HS-27A (cell line): ENCODE results near the gene C1QTNF5.
A peak's percentile ranks its signal among the peaks of the same experiment; 100 is the strongest.

Experiments
- DNase-seq: peaks from one replicate; pipeline ENCODE4 v3.0.0-alpha.2; 2012; ENCODE audit warnings: low read depth, missing footprints

Gene C1QTNF5

DNA sequence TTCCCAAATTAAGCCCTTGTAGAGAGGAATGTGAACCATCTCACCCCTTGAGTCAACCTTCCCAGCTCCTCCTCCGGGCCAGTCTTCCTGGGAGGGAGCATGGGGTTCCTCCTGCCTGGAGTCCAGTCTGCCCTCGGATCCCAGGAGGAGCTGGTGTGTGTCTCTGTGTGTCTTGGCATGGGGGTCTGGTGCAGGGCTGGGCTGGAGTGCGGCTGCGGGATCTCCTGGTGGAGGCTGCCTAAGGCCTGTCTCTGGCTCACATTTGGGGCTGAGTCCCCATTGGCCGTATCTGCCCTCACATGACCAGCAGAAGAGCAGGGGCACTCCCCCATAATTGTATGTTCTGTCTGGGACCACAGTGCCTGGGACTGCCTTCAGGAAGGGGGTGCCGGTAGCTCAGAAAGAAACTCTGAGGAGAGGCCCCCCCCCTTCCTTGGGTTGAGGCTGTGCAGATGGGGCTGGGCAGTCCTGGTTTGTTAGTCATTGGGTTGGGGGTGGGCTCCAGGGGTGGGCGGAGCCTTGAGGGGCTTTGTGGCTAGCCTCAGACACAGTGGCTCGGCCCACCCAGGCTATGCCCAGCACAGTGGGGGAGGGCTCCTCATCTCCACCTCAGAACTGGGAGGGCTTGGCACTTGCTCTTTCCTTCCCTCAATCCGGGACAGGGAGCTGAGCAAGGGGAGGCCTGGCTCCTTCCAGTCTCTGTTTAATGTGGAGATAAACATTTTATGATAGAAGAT lies 2.9 kb downstream of the C1QTNF5 start:
- no peak for DNase-seq

DNA sequence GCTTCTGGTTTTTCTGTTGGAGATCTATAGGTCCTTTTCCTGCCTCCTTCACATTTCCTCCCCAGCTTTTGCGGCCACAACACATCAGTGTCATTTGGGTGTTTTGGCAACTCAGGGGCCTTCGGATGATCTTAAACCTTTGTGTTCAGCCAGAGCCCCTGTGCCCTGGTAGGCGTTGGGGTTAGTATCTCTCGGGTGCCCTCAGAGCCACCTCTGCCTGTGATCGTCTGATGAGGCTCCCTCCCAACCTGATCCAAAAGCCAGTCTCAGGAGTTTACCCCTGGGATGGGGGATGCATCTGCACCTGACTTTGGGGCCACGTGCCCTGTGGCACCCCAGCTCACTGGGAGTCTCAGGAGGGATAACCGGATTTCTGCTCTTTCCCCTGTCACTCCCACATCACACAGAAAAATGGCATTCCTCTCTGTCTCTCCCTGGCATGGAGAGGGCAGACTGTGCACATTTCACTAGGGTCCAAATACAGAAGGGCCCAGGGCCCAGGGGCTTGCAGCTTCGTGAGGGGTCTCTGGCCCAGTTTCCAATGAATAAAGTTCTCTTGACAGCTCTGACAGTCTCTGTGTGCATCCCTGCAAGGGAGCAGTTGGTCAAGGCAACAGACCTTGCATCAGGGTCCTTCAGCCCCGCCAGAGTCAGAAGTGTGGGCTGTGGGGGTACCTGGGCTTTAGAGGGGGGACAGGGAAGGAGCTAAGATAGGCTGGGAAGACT lies 3.8 kb downstream of the C1QTNF5 start:
- DNase-seq: no peak

- DNase-seq: no peak
Observed at GRCh38 chr11:119335655-119336543, 4.8 kb downstream of the C1QTNF5 start.

- no peak for DNase-seq
Observed at GRCh38 chr11:119335091-119335654, 5.5 kb downstream of the C1QTNF5 start.

- DNase-seq: peak; percentile 88
Observed at GRCh38 chr11:119334174-119334930, 6.3 kb downstream of the C1QTNF5 start, which contains the start of gene RNF26. Gene RNF26, plus strand, starts transcription at chr11:119334527. Its CDS starts 596 bp downstream, at chr11:119335123.

DNA sequence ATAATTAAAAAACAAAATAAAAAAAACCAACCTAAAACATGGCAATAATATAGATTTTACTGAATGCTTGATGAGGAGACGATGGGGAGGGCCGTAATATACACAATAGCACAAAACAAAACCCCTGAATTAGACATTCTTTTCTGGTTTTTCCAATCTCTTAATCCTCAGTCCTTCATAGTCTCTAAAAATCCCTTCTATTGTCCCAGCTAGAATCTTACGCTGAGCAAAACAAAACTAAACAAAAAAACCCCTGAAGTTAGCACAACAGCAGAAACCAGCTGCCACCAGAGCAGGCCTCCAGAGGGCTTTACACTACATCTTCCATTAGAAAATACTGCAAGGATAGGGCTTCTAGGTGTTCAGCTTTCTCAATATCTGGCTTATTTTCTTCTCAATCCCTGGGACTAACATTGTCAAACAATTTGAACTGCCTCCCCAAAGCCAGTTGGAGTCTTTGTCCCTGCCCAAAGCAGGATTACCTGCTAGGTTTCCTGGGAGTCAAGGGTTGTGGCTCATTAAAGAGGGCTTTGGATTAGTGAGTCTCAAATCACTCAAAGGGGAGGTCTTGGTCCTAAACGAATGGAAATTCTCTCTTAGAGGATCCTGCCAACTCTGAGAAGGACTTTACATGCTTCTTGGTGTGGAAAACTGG lies 8.4 kb downstream of the C1QTNF5 start:
- no peak for DNase-seq

GRCh38 chr11:119330237-119330636 lies 10.4 kb downstream of the C1QTNF5 start:
- DNase-seq: no peak

GRCh38 chr11:119329320-119329719 lies 11.4 kb downstream of the C1QTNF5 start:
- no peak for DNase-seq

DNA sequence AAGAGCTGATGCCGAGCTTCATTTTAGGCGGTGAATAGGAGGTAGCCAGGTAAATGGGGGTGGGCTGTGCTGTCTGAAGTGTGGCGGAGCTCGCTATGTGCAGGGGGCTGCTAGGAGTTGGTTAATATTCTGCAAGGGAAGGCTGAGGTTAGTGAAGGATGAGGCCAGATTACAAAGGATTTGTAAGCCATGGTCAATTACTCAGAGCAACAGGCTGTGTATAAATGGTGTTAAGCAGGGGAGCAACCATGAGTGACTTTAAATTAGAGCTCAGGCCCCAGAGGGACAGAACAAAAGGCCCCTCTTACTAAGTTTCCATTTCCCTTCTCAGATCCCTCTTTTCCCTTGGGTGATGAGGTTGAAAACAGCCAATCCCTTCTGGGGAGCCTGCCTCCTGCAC lies 16.5 kb downstream of the C1QTNF5 start:
- DNase-seq: no peak

DNA sequence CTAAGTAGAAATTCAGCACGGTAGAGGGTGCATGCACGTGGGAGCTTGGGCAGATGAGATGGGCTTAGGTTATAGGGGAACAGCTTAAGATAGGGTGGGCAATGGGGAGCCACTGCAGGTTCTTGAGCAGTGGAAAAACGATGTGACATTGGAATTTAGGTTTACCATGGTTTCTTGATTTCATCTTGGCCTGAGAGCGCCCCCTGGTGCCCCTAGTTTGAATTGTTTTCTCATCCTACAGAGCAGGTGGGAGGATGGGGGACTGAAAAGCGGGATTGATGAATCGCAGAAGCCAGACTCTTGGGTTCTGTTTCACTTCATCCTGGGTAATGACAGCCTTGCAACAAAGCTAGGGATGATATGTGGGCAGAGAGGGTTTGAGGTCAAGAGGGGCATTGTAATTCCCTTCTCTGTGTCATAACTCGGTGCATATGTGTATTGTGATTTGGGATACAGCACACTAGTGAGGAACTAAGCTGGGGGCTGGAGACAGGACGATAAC lies 17.1 kb downstream of the C1QTNF5 start:
- DNase-seq: no peak

DNA sequence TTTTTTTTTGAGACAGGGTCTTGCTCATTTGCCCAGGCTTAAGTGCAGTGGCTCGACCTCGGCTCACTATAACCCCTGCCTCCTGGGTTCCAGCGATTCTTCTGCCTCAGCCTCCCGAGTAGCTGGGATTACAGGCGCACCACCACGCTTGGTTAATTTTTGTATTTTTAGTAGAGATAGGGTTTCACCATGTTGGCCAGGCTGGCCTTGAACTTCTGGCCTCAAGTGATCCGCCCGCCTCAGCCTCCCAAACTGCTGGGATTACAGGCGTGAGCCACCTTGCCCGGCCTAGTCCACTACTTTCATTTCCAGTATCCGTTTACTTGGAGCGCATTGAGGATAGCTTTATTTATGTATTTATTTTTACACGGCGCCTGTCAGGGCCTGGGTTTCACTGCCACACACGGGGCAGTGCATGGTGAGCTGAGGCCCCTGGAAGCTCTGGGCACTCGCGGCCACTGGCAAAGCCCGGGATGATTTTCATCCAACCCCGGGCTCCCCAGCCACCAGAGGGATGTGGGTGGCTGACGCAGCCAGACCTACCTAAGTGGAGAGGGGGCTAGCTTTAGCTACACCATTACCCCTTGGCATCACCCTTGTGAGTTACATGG lies 17.7 kb downstream of the C1QTNF5 start:
- DNase-seq: no peak

DNA sequence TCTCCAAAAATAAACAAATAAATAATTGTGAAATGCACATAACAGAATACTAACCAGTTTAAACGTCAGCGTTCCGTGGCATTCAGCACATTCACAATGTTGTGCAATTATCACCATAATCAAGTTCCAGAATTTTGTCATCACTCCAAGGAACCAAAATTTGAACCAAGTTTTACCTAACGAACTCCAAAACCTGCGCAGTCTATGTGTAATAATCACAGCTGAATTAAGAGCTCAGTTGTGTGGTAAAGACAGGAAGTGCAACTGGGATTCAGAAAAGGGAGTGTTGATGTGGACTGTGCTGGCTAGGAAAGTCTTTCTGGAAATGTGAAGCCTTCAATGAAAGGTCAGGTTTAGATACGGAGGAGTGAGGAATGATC lies 18.3 kb downstream of the C1QTNF5 start:
- DNase-seq: no peak

DNA sequence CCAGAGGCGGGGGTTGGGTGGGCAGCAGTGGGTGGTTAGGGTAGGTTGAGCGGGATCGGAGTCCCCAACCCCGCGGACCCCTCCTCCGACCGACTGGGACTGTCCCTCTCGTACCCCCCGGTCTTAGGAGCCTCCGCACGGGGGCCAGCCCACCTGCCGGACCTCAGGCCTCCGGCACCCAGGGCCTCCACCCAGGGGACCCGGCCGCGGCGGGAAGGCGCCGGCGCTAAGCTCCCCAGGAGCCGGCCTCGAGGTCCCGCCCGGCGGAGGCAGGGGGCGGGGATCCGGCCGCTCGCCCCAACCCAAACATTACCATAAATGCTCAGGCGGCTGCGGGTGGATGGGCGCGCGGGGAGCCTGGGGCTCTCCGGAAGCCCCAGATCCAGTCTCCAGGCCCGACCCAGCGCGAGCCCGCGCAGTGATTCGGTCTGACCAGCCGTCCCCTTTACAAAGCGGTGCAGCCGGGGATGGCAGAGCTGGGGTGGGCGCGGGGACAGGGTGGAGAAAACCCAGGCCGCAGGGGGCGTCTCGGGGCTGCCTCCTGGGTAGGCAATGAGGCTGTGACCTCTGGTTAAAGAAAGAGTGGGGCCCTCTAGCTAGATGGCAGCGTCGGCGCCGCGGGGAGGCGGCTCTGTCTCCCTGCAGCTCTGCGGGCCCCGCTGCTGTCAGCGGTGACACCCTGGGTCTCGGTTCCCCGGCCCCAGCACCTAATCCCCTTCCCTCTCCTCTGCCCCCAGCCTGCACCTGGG lies 19.7 kb downstream of the C1QTNF5 start:
- no peak for DNase-seq

DNA sequence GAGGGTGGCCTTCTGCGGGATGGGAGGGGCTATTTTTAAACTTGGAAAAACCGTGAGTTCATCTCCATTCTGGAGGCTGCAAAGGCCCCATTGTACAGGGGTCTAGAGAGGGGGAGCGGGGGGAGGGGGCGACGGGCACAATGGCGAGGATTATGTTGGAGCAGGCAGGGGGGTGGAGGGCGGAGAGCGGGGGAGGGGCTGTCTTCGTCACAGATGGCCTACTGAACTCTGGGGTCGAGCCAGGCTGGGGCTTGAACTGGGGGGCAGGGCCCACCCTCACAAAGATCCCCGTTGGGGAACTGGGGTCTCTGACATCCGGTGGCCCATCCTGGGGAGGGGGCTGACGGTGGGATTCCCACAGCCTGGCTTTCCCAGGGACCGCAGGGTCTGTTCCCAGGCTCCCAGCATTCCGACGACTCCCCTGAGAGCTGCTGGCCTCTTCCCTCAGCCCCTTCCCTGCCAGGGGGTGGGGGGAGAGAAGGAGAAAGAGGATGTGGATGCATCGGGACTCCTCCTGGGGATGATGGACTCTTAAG lies 20.4 kb downstream of the C1QTNF5 start:
- no peak for DNase-seq

- DNase-seq: no peak
Observed at GRCh38 chr11:119319700-119320239, 20.9 kb downstream of the C1QTNF5 start.

DNA sequence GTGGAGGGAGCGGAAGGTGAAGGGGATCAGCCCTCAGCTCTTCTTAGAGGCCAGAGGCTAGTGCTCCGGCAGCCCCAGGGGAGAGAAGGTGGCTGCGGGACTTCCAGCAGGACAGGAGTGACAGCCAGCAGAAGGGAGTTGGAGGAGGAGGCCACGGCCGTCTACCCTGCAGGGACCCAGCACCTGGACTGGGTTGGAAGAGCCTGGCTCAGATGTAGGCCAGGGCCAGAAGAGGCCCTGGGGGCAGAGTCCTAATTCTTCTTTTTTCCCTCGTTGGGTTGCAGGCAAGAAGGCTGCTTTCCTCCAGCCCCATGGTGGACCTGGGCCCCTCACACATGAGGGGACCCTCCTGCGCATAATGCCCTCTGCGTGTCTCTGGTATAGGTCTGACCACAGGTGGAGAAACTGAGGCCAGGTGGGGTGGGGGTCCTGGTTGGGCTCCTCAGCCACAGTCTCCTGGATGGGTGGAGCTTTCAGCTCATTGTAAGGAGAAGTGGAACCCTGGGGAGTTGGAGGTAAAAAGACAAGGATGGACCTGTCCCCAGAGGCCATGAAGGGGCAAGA lies 21.5 kb downstream of the C1QTNF5 start:
- DNase-seq: no peak

- no peak for DNase-seq
Observed at GRCh38 chr11:119318240-119319135, 22.2 kb downstream of the C1QTNF5 start.
